ENCODE measurements around the gene KCND2. TPM values are rescaled to one million over a fixed set of nuclear protein-coding genes. Genes with fewer than 3 reads are reported as not detected.

The KCND2 gene
- total RNA-seq, 1 donor from 2014 or later = 13.7 TPM

- Mint-ChIP-seq H3K27ac (no peak overlapping the region), H3K36me3 (ENCODE audit: insufficient read depth) (no peaks in the 10 kb centered on the region)
Measured at GRCh38 chr7:120404042-120404441, 131.1 kb downstream of the KCND2 start.

GRCh38 chr7:120405652-120406051 lies 132.7 kb downstream of the KCND2 start:
- Mint-ChIP-seq H3K27me3 (no peaks in the 10 kb centered on the region), H3K9me3 (ENCODE audit: low read depth) (no peaks in the 10 kb centered on the region), H3K4me1 (ENCODE audit: low read depth) (peaks cover 10% of the 10 kb centered on the region), H3K4me3 (ENCODE audit: low read depth) (no peak overlapping the region), H3K27ac (no peak overlapping the region), H3K36me3 (ENCODE audit: insufficient read depth) (no peaks in the 10 kb centered on the region)
- DNase-seq (ENCODE audit: low spot score, unreplicated experiment) = no peak
- TF ChIP-seq CTCF (IDR thresholded peaks at IDR 0.05; ENCODE audit: unreplicated experiment) = no peak

More at GRCh38 chr7:120404042-120404441, 131.1 kb downstream of the KCND2 start:
- no peaks in the 10 kb centered on the region for H3K9me3 Mint-ChIP-seq (ENCODE audit: low read depth)
- H3K4me1 Mint-ChIP-seq (ENCODE audit: low read depth) = peaks cover 10% of the 10 kb centered on the region
- no peak for DNase-seq (ENCODE audit: low spot score, unreplicated experiment)
- no peaks in the 10 kb centered on the region for H3K27me3 Mint-ChIP-seq
- no peak for TF ChIP-seq CTCF (IDR thresholded peaks at IDR 0.05; ENCODE audit: unreplicated experiment)
- H3K4me3 Mint-ChIP-seq (ENCODE audit: low read depth) = no peak overlapping the region

- Mint-ChIP-seq H3K4me1 (ENCODE audit: low read depth) (peaks cover 10% of the 10 kb centered on the region), H3K27me3 (no peaks in the 10 kb centered on the region), H3K36me3 (ENCODE audit: insufficient read depth) (no peaks in the 10 kb centered on the region), H3K4me3 (ENCODE audit: low read depth) (no peak overlapping the region), H3K27ac (no peak overlapping the region), H3K9me3 (ENCODE audit: low read depth) (no peaks in the 10 kb centered on the region)
- no peak for TF ChIP-seq CTCF (IDR thresholded peaks at IDR 0.05; ENCODE audit: unreplicated experiment)
- DNase-seq (ENCODE audit: low spot score, unreplicated experiment) = no peak
Measured at GRCh38 chr7:120407010-120407409, 134.0 kb downstream of the KCND2 start.

GRCh38 chr7:120412139-120413050 lies 139.4 kb downstream of the KCND2 start:
- no peak for DNase-seq (ENCODE audit: low spot score, unreplicated experiment)
- Mint-ChIP-seq H3K27me3 (no peaks in the 10 kb centered on the region), H3K4me3 (ENCODE audit: low read depth) (no peak overlapping the region), H3K27ac (no peak overlapping the region), H3K36me3 (ENCODE audit: insufficient read depth) (no peaks in the 10 kb centered on the region), H3K4me1 (ENCODE audit: low read depth) (no peaks in the 10 kb centered on the region), H3K9me3 (ENCODE audit: low read depth) (no peaks in the 10 kb centered on the region)
- TF ChIP-seq CTCF (IDR thresholded peaks at IDR 0.05; ENCODE audit: unreplicated experiment) = no peak

- Mint-ChIP-seq H3K4me1 (ENCODE audit: low read depth) (peaks cover 2% of the 10 kb centered on the region), H3K9me3 (ENCODE audit: low read depth) (no peaks in the 10 kb centered on the region), H3K27me3 (no peaks in the 10 kb centered on the region), H3K36me3 (ENCODE audit: insufficient read depth) (no peaks in the 10 kb centered on the region), H3K4me3 (ENCODE audit: low read depth) (no peak overlapping the region), H3K27ac (no peak overlapping the region)
- no peak for DNase-seq (ENCODE audit: low spot score, unreplicated experiment)
- no peak for TF ChIP-seq CTCF (IDR thresholded peaks at IDR 0.05; ENCODE audit: unreplicated experiment)
Measured at GRCh38 chr7:120413164-120413563, 140.2 kb downstream of the KCND2 start.
